ENCODE measurements around the gene SLC35F1. TPM values are rescaled to one million over a fixed set of nuclear protein-coding genes. Genes with fewer than 3 reads are reported as not detected.
A peak's percentile ranks its signal among the peaks of the same experiment; 100 is the strongest.

SLC35F1 gene
- total and polyA plus RNA-seq, 4 donors = 27.8 to 68.7 (median 61.5) TPM

- H3K27ac ChIP-seq (ENCODE audit: low read depth, low read length) = no peak overlapping the region
- no peaks in the 10 kb centered on the region for H3K27me3 ChIP-seq (ENCODE audit: control insufficient read depth, insufficient read depth, low read length)
- WGBS (ENCODE audit: insufficient coverage) = 94% methylated on average over 5 of the region's 10 CpGs
- H3K9me3 ChIP-seq (ENCODE audit: control insufficient read depth, insufficient read depth, low read length) = no peaks in the 10 kb centered on the region
- H3K36me3 ChIP-seq (ENCODE audit: control insufficient read depth, insufficient read depth, low read length) = no peaks in the 10 kb centered on the region
- H3K4me3 ChIP-seq (ENCODE audit: low read depth, low read length) = no peak overlapping the region
- H3K4me1 ChIP-seq (ENCODE audit: control insufficient read depth, insufficient read depth, low read length) = peaks cover 3% of the 10 kb centered on the region
- no peak for DNase-seq (ENCODE audit: low read depth in 4 of 6, low spot score in 6 of 6)
Measured at GRCh38 chr6:118207947-118208346, 300.9 kb downstream of the SLC35F1 start.

DNA sequence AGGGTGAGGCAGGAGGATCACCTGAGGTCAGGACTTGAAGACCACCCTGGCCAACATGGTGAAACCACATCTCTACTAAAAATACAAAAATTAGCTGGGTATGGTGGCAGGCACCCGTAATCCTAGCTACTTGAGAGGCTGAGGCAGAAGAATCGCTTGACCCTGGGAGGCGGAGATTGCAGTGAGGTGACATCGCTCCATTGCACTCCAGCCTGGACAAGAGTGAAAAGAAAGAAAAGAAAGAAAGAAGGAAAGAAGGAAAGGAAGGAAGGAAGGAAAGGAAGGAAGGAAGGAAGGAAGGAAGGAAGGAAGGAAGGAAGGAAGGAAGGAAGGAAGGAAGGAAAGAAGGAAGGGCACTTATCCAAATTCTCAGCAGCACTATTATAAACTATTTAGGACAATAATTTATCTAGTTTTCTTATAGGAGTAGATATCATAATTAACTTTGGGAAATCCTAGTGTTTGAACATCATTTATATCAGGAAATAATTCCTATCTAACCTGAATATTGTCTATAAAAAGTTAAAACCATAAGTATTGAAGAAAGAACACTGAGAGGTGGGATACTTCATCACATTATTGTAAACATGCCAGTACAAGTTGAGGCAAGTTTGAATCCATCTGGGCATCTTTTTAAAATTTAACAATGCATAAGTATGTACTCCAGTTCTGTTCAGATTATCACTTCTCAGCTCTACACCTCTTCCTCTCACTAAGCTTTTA, 305.5 kb downstream of the SLC35F1 start:
- no peak for DNase-seq (ENCODE audit: low read depth in 4 of 6, low spot score in 6 of 6)
- H3K36me3 ChIP-seq (ENCODE audit: control insufficient read depth, insufficient read depth, low read length) = no peaks in the 10 kb centered on the region
- 100% methylated on average over 4 of the region's 4 CpGs for WGBS (ENCODE audit: insufficient coverage)
- no peaks in the 10 kb centered on the region for H3K9me3 ChIP-seq (ENCODE audit: control insufficient read depth, insufficient read depth, low read length)
- H3K27me3 ChIP-seq (ENCODE audit: control insufficient read depth, insufficient read depth, low read length) = no peaks in the 10 kb centered on the region
- H3K4me1 ChIP-seq (ENCODE audit: control insufficient read depth, insufficient read depth, low read length) = no peaks in the 10 kb centered on the region
- no peak overlapping the region for H3K27ac ChIP-seq (ENCODE audit: low read depth, low read length)
- no peak overlapping the region for H3K4me3 ChIP-seq (ENCODE audit: low read depth, low read length)

DNA sequence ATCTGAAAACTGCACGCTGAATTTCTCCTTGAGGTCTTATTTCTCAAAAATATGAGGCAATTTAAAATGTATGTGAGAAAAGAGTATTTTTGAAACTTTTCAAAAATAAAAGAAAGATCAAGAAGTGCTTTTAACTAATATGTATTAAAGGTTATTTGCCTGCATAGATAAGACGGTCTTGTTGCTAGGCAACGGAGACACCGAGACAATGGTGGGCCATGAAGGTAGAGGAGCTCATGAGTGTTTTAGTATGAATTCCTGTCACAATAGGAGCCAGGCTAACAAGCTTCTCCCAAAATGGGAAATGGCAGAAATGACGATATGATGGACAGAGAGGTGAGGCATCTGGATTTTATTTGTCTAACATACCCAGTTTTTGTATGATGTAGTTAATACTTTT, 308.2 kb downstream of the SLC35F1 start:
- H3K9me3 ChIP-seq (ENCODE audit: control insufficient read depth, insufficient read depth, low read length) = no peaks in the 10 kb centered on the region
- no peak overlapping the region for H3K4me3 ChIP-seq (ENCODE audit: low read depth, low read length)
- no peak overlapping the region for H3K27ac ChIP-seq (ENCODE audit: low read depth, low read length)
- WGBS (ENCODE audit: insufficient coverage) = 80% methylated on average over 3 of the region's 5 CpGs
- no peaks in the 10 kb centered on the region for H3K36me3 ChIP-seq (ENCODE audit: control insufficient read depth, insufficient read depth, low read length)
- no peak for DNase-seq (ENCODE audit: low read depth in 4 of 6, low spot score in 6 of 6)
- no peaks in the 10 kb centered on the region for H3K4me1 ChIP-seq (ENCODE audit: control insufficient read depth, insufficient read depth, low read length)
- H3K27me3 ChIP-seq (ENCODE audit: control insufficient read depth, insufficient read depth, low read length) = no peaks in the 10 kb centered on the region

DNA sequence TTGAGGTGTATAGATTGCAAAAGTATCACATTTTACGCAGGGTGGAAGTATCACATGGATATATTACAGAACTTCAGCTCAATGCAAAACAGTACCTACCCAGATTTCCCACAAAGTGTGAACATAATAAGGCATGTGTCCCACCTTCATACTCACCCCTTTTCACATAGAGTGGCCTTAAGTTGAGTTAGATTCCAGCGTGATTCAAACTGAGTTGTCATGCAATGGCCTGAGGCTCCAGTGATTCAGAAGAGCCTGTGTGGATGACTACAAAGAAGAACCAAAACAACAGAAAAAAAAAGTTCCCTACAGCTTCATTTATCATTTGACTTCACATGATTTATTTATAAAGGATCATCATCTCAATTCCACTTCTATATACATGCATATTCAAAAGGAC, 309.7 kb downstream of the SLC35F1 start:
- no peaks in the 10 kb centered on the region for H3K36me3 ChIP-seq (ENCODE audit: control insufficient read depth, insufficient read depth, low read length)
- WGBS (ENCODE audit: insufficient coverage) = 100% methylated on average over 1 of the region's 2 CpGs
- no peak for DNase-seq (ENCODE audit: low read depth in 4 of 6, low spot score in 6 of 6)

DNA sequence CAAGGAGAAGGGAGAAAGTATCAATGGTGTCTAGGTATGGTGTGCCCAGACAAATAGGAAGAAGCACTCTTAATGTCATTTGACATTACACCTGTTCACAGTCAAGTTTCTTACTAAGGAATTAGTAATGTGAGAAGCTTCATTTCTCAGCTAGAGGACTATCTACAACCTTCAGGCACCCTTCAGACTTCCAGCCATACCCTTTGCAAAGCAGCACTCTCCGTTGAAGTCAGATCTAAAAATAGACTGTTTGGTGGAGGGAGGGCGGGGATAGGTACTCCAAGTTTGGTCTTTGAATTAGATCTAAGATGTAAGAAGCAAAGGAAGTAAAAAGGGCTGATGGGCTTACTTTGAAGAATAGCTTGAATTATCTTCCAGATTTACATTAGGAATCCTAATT, 311.1 kb downstream of the SLC35F1 start:
- Histone ChIP-seq H3K4me1 (ENCODE audit: control insufficient read depth, insufficient read depth, low read length) (no peaks in the 10 kb centered on the region), H3K4me3 (ENCODE audit: low read depth, low read length) (no peak overlapping the region), H3K36me3 (ENCODE audit: control insufficient read depth, insufficient read depth, low read length) (no peaks in the 10 kb centered on the region), H3K27ac (ENCODE audit: low read depth, low read length) (no peak overlapping the region), H3K9me3 (ENCODE audit: control insufficient read depth, insufficient read depth, low read length) (no peaks in the 10 kb centered on the region), H3K27me3 (ENCODE audit: control insufficient read depth, insufficient read depth, low read length) (no peaks in the 10 kb centered on the region)
- WGBS (ENCODE audit: insufficient coverage) = 100% methylated on average over 1 of the region's 2 CpGs
- DNase-seq (ENCODE audit: low read depth in 4 of 6, low spot score in 6 of 6) = no peak

More for the DNA sequence above, 309.7 kb downstream of the SLC35F1 start:
- Histone ChIP-seq H3K27me3 (ENCODE audit: control insufficient read depth, insufficient read depth, low read length) (no peaks in the 10 kb centered on the region), H3K27ac (ENCODE audit: low read depth, low read length) (no peak overlapping the region), H3K9me3 (ENCODE audit: control insufficient read depth, insufficient read depth, low read length) (no peaks in the 10 kb centered on the region), H3K4me3 (ENCODE audit: low read depth, low read length) (no peak overlapping the region), H3K4me1 (ENCODE audit: control insufficient read depth, insufficient read depth, low read length) (no peaks in the 10 kb centered on the region)

DNA sequence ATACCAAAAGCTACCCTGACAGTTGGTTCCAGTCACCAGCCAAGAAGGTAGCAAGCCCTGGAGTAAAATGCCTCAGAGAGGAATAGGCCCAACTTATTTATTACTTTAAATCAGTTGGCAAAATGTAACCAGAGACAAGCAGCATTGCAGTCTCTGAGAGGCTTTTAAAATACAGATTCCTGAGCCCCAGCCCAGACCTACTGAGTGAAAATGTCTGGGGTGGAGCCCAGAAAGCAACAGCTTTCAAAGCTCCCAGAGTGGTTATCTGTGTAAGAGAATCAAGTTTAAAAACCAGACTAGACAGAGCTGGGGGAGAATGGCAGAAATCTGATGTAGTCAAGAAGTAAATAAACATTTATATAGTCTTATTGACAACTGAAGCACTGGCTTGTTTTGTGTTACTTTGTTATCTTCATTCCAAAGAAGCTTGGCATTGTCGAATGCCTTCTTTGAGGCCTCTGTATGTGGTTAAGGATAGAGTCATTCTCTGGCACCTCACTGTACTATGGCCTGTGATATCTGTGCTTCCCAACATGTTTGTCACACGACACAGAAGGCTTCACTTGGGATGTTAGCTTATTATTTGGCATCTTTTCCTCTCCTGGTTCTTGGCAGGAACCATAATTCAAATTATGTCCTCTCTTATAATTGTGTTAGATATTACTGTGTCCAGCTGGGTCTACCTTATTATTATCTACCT, 313.5 kb downstream of the SLC35F1 start:
- Histone ChIP-seq H3K27ac (ENCODE audit: low read depth, low read length) (no peak overlapping the region), H3K27me3 (ENCODE audit: control insufficient read depth, insufficient read depth, low read length) (no peaks in the 10 kb centered on the region), H3K4me1 (ENCODE audit: control insufficient read depth, insufficient read depth, low read length) (peaks cover 3% of the 10 kb centered on the region), H3K9me3 (ENCODE audit: control insufficient read depth, insufficient read depth, low read length) (no peaks in the 10 kb centered on the region), H3K4me3 (ENCODE audit: low read depth, low read length) (no peak overlapping the region), H3K36me3 (ENCODE audit: control insufficient read depth, insufficient read depth, low read length) (no peaks in the 10 kb centered on the region)
- DNase-seq (ENCODE audit: low read depth in 4 of 6, low spot score in 6 of 6) = no peak
- WGBS (ENCODE audit: insufficient coverage) = no CpG with 5 or more reads among the region's 2 CpGs

DNA sequence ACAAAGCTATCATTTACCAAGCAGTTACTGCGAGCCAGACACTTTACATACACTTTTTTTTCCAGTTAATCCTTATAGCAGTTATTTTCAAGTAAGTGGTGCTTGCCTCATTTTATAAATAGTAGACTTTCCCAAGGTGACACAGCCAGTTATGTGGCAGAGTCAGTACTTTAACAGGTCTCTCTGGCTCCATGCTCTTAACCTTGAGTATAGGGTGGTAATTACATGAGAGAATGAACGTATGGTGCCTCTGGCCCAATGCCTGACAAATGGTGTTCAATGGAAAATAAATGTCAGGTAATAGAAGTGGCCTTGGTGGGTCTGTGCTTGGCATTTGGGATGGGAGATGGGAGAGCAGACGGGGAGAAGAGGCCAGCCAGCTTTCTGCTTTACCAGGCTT, 316.3 kb downstream of the SLC35F1 start:
- 72% methylated on average over 2 of the region's 3 CpGs for WGBS (ENCODE audit: insufficient coverage)
- Histone ChIP-seq H3K27me3 (ENCODE audit: control insufficient read depth, insufficient read depth, low read length) (no peaks in the 10 kb centered on the region), H3K4me3 (ENCODE audit: low read depth, low read length) (no peak overlapping the region), H3K9me3 (ENCODE audit: control insufficient read depth, insufficient read depth, low read length) (no peaks in the 10 kb centered on the region), H3K27ac (ENCODE audit: low read depth, low read length) (peak overlapping the region; percentile 13), H3K36me3 (ENCODE audit: control insufficient read depth, insufficient read depth, low read length) (no peaks in the 10 kb centered on the region), H3K4me1 (ENCODE audit: control insufficient read depth, insufficient read depth, low read length) (peaks cover 3% of the 10 kb centered on the region)
- peak in 1 of 6 donors; percentile 11 for DNase-seq (ENCODE audit: low read depth in 4 of 6, low spot score in 6 of 6)

DNA sequence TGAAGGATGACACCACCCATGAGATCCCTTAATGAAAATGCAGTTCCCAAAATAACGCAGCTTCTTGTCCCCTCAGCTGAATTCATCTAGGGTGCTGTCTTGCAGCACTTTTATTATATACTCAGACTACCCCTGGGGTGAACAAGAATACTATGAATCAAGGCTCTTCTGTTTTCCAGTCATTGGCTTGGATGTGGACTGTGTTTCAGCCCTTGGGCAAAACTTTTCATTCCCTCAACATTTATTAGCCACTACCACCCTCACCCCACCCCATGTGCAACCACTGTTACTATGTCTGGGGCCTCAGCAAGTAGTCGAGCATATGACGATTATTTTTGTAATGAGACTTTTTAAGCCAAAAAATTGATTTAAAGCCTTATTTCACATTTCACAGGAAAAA, 321.8 kb downstream of the SLC35F1 start:
- DNase-seq (ENCODE audit: low read depth in 4 of 6, low spot score in 6 of 6) = peak in 1 of 6 donors; percentile 23
- Histone ChIP-seq H3K4me3 (ENCODE audit: low read depth, low read length) (no peak overlapping the region), H3K36me3 (ENCODE audit: control insufficient read depth, insufficient read depth, low read length) (no peaks in the 10 kb centered on the region), H3K4me1 (ENCODE audit: control insufficient read depth, insufficient read depth, low read length) (no peaks in the 10 kb centered on the region), H3K9me3 (ENCODE audit: control insufficient read depth, insufficient read depth, low read length) (no peaks in the 10 kb centered on the region), H3K27ac (ENCODE audit: low read depth, low read length) (no peak overlapping the region), H3K27me3 (ENCODE audit: control insufficient read depth, insufficient read depth, low read length) (no peaks in the 10 kb centered on the region)
- WGBS (ENCODE audit: insufficient coverage) = no CpG with 5 or more reads among the region's 3 CpGs

DNA sequence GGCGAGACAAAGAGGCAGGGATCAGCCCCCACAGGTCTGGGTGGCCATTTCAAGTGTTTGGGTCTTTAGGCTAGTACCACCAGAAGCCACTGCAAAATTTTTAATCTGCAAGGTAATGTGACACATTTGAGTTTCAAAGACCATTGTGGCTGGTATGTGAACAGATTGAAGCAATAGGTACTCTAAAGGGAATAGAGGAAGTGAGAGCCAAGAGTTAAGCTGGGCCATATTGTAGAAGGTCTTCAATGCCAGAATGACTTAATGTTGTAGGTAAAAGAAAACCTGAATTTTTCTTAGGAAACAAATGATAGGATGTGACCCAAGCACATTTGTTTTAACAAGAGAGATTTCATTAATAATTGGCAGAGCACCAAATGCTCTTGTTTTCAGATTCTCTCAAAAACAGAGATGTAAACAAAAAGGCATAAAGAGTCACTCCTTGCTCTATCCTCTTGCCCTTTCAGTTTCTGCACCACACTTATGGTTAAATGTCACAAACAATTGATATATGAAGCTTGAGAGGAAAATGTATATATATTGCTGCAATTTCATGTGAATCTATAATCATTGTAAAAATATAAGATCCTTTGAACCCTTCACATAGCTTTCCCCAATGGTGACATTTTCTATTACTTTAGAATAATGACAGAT, 333.9 kb downstream of the SLC35F1 start:
- Histone ChIP-seq H3K4me3 (ENCODE audit: low read depth, low read length) (no peak overlapping the region), H3K4me1 (ENCODE audit: control insufficient read depth, insufficient read depth, low read length) (no peaks in the 10 kb centered on the region), H3K27ac (ENCODE audit: low read depth, low read length) (no peak overlapping the region), H3K9me3 (ENCODE audit: control insufficient read depth, insufficient read depth, low read length) (no peaks in the 10 kb centered on the region), H3K27me3 (ENCODE audit: control insufficient read depth, insufficient read depth, low read length) (no peaks in the 10 kb centered on the region), H3K36me3 (ENCODE audit: control insufficient read depth, insufficient read depth, low read length) (no peaks in the 10 kb centered on the region)
- WGBS (ENCODE audit: insufficient coverage) = 100% methylated on average over 1 of the region's 1 CpG
- DNase-seq (ENCODE audit: low read depth in 4 of 6, low spot score in 6 of 6) = no peak
